Right renal cortex interstitium (tissue), 3 donors: ENCODE measurements around the gene AACS. TPM values are rescaled to one million over a fixed set of nuclear protein-coding genes. Genes with fewer than 3 reads are reported as not detected.

Source experiments
- DNase-seq, 3 donors: peaks; one replicate each; pipeline ENCODE4 v3.0.0-alpha.2; 2013; ENCODE audit warnings: low read depth in 3 of 3, low spot score in 2 of 3
- polyA plus RNA-seq, 3 donors: library from polyadenylated mRNA; unstranded; fragments of 120-200 nt; gene quantifications; one replicate each; pipeline ENCODE4 v1.2.1, GENCODE V29; 2013; ENCODE audit not compliant: insufficient read length in 3 of 3

The AACS gene
- polyA plus RNA-seq, 3 donors = 22.4 to 24.2 (median 22.8) TPM

DNA sequence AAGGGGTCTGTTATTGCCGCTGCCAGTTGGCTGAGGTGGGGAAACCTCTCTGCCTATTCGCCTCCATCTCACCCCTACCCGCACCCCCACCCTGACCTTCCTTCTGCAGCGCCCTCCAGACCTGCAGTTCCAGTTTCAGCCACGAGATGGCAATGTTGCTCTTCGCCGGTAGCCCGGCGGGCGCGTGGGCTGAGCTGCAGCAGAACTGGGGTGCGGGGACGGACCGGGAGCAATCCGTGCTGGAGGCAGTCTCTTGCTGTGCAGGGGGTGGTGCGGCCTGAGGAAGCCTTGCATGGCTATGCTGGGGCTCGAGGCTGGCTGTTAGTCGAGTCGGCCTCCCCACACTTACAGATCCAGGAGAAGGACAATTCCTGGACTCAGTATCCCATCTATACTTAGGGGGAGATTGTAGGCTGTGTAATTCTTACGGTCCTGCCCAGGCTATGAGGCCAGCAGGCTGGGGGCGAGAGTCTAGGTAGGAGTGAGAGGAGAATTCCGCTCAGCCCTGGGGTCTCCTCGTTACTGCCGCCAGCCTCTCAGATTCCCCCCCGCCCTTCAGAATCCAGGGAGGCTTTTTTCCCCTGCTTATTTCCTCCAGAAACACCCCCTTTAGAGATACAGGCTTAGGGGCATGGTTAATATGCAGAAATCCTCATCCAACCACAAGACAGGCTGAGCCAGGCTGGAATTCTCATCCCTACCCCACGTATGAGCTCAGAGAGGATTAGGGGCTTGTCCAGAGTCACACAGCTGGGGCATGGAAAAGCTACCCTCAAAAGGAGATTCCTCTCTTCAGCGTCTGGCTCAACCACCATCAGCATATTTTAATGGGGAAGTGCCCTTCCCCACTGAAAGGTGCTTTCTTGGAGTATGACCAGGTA, 118.2 kb downstream of the AACS start:
- DNase-seq = peak in 2 of 3 donors; percentile 44 to 70

DNA sequence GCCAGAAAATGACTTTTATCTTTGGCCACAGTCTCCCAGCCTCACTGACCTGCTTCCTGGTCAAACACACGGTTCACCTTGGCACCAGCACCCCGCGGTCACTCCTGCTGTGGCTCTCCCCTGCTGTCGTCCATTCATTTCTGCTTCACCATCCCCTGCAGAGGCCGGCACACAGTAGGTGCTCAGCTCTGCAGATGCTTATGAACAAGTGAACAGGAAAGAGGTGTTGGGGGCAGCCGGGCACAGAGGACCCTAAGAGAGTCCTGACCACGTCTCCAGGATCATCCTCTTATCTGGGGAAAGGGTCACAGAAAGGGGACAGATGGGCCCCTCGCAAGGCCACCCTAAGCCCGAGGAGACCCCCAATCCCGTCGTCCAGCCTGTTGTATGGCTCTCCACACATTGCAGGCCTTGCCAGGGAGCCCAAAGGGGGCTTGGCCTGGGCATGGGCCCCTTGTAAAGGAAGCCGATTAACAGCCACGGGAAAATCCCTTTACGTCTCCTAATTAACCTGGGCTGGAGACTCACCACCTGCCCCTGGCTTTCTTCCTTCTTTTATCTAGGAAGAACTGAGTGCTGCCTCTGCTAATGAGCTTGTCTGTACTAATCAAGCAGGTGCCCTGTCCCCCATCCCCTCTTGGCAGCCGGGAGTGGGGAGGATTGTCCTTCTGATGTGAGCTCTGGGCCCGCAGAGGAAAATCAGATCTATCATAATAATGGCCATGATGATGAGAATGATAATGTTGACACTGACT, 119.2 kb downstream of the AACS start:
- DNase-seq = no peak

DNA sequence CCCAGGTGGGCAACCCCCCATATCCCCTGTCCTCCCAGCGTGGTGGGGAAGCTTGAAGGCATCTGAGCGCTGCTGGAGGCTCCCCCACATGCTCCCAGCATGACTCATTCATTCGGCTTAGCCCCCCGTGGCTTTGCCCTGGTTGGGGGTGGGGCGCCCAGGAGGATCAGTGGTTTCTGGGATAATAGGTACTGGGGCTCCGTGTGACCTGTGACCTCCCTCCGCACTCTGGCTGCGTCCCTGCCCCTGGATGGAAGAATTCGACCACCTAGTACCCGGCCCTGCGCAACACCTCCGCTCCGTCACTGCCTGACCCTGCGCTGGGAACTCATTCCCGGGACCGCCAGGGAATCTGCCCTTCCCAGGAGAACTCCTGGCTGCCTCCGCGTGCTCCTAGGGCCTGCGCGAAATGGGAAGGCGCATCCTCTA, 120.1 kb downstream of the AACS start:
- DNase-seq = no peak

DNA sequence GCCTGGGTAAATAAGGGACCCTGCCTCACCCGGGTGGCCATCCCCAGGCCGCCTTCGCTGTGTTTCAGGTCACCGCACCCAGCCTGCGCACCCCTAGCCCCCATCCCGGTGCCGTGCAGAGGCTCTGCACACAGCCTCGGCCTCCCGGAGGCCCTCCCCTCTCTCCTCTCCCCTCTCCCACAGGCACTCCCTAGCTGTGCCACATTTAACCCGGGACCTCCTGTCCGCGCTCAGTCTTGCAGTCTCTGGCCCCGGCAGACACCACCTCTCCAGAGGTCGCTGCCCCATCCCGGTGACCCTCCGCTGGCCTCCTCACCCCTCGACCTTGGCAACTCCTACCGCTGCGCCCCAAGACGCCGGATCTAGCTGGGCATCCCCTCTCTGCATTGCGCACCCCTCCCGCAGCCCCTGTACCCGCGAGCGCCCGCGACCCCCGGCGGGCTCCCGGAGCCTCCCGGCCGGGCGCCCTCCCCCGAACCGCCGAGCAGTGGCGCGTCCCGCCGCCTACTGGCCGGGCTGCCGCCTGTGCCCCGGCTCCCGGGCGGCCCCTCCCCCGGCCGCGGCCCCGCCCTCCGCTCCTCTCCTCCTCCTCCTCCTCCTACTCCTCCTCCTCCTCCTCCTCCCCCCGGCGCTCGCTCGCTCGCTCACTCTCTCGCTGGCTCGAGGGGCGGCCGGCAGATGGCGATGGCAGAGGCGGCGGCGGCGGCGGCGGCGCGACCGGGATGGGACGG, 120.7 kb downstream of the AACS start, which contains the start of gene TMEM132B:
Gene TMEM132B, plus strand, starts transcription at position 647 of the 731 bp plus-strand sequence.
- peak in 2 of 3 donors; percentile 52 to 63 for DNase-seq

DNA sequence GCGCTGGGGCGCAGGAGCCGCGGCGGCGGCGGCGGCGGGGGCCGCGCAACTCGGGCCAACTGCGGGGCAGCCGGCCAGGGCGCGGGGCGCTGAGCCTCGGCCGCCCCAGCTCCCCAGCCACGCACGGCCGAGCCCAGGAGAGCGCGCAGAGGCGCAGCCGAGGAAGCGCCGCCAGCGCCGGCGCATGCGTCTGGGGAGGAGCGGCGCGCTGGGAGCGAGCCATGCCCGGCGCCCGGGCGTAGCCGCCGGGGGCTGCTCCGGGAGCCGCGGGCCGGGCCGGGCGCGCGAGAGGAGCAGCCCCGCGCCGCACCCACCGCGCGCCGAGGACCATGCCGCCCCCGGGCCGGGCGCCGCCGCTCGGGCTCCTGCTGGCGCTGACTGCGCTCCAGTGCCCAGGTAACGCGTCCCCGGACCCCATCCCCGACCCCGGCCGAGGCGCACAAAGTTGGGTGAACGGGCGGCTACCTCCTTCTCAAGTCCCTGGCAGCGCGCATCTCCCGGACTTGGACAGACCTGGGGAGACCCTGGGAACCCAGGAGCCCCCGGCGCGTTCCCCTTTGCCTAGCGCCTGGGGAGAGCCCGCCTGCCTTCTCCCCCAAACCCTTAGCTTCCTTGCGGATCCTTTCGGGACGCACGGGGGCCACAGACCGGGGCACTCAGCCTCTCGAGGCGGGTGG, 121.4 kb downstream of the AACS start:
- no peak for DNase-seq

DNA sequence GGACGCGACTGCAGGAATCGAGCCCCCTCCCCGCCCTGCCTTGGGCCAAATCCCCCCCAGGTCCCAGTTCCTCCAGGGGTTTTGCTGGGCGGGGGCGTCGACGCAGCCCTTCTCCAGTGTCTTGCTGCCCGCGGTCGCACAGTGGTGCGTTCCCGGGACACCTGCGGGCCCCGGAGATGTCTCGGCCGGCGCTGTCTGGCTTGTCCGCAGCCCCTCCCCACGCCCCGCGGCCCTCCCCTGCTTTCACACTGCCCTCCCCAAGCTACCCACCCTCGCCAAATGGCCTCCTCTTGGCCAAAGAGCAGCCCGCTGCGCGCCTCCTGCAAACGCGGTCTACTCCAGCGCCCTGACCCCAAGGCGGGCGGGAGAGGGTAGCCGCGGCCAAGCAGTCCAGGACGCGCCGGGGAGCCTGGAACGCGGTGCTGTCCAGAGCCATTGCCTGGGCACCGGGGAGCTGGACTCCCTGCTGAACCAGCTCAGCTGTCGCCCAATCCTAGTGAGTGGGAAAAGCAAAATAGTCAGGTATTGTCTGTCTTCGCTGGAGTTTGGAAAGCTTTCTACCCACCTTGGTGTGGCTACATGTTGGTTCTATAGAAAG, 122.0 kb downstream of the AACS start:
- no peak for DNase-seq

DNA sequence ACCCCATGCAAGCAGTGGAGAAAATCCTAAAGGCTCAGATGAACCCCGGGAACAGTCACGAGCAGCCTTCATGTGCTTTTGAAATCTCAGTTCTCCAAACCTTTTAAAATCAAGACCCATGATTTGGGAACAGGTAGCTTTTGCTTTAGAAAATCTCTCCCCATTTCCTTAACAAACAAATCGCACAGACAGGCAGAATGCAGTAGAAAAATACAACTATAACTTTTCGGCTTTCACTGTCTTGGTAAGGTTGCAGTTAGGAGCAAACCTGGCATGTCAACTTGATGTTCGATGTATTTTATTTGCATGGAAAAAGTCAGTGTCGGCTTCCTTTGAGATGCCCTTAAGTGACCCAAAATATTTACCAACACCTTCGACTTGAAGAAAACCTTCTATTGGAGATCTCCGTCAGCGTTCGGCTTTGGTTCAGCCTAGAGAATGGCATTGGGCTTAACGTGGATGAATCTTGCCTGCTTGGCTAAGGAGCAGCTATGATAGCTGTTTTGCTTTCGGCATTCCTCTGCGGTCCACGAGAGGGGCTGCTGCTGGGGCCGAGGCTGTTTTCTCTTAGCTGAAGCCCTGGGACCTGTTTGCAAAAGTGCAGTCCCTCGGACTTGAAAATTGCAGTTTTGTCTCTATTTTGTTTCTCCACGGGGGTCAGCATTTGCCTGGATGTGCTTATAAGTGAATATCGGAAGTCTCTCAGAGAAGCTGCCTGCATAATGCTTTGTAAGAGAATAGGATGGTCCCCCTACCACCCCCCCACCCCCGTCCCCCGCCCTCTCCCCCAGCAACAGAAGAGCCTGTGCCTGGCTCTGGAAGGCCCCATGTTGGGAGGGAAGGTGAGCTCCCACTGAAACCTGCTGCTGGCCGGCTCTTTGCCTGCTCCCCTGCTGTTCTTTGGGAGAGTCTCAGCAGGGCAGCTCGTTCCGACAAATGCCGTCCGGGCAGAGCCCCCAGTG, 122.8 kb downstream of the AACS start:
- DNase-seq = no peak

DNA sequence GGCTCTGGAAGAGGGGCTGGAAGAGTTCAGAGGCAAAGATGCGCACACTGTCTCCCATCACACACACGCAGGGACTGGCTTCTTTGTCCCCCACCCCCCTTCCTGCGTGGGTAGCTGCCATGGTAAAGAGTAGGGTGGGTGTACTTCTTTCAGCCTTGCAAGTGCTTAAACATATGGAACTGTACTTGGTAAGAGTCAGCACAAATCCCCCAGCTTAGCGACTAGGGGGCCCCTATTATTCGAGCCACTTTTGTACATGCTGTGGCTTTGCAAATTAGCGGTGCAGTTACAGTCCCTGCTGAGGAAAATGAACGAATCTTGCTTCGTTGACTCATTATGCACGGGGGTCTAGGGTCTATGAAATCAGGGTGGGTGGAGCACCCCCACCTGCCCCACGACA, 123.8 kb downstream of the AACS start:
- no peak for DNase-seq

DNA sequence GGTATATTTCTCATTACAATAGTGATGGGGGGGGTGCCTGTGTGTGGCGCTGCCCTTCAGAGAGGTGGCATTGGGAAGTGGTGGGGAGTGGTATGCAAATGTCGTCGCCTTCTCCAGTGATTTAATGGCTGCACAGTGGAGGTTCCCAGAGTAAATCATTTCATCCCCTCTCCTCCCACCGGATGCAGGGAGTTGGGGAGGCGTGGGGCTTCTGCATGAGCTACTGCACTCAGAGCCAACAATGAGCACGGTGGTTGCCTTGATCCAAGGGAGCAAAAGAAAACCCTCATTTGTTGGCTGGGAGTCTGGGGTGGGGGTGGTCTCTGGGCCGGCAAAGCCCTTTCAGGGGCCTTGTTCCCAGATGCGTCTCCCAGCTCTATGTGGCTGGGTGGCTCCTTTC, 124.3 kb downstream of the AACS start:
- no peak for DNase-seq

DNA sequence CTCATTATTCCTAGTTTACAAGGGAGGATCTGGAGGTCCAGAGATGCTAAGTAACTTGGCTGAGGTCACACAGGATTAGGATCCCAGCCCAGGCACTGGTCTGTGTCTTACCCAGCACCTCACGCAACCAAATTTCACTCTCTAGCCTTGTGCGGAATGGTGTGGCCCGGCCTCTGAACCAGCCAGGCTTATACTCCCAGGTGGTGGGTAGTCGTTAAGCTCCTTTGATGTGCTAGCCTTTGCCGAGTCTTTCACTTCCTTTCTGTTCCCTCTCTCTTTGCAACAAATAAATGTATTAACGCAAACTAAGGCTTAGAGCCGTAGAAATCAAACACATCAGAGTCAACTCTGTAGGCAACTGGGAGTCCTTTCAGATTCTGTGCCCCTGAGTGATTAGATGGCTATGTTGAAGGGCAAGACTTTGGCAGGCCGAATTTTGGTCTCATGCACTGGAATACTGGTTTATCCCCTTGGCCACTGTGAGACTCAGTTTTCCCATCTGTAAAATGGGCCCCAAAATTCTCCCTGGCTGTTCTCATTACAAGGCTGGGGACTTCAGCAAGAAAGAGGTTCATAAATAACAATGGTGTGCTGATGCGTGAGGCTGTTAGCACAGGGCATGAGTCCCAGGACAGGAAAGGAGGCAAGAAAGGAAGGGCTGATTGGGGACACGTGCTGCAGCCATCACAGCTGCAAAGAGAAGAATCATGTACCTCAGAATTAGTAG, 126.3 kb downstream of the AACS start:
- DNase-seq = no peak

DNA sequence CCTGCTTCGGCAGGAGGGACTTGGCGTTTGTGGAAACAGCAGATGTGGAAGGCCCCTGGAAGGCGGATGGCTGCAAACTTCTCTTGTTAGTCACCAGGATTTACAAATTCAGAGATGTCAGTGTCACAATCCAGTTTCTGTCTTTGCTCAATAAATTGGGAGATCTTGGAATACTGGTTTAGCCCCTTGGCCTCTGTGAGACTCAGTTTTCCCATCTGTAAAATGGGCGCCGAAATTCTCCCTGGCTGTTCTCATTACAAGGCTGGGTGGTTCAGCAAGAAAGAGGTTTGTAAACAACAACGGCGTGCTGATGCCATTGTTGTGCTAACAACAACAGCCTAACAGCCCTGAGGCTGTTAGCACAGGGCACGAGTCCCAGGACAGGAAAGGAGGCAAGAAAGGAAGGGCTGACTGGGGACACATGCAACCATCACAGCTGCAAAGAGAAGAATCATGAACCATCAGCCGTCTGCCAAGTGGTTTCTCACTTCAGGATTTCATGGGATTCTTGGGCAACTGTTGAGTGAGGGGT, 127.5 kb downstream of the AACS start:
- no peak for DNase-seq

Other genes starting within 250 kb of the AACS start
- gene SCARB1, start 201.6 kb upstream of the AACS start, polyA plus RNA-seq = 10 to 100 TPM; 18.5 to 24.4 (median 21.1) TPM
- gene UBC, start 150.8 kb upstream of the AACS start, polyA plus RNA-seq = 1,000 to 10,000 TPM; 1,361 to 1,430 (median 1,401) TPM
- 1 to 10 TPM; 8.6 to 9.2 (median 9.1) TPM for gene DHX37, start 76.3 kb upstream of the AACS start, polyA plus RNA-seq
- 10 to 100 TPM; 10.7 to 11.9 (median 10.8) TPM for gene BRI3BP, start 71.8 kb upstream of the AACS start, polyA plus RNA-seq
- gene TMEM132B, start 121.0 kb downstream of the AACS start, polyA plus RNA-seq = 1 to 10 TPM; 2.8 to 4.4 (median 3.6) TPM